NCI-H1092 (cell line): ENCODE data around the gene SLC66A2.
"Not testable (repeated sequence)": the region's sequence is repeated elsewhere in the genome, so short reads cannot be mapped to it uniquely, and the experiment has no call there.

Source experiments
- DNase-seq: peaks from one replicate; lab custom pipeline; 2025; lab: John Stamatoyannopoulos, UW

Gene SLC66A2

GRCh38 chr18:79879566-79879965 lies 71.9 kb downstream of the SLC66A2 start:
- no peak for DNase-seq

- no peak for DNase-seq
These were observed 72.6 kb downstream of the SLC66A2 start for GRCh38 chr18:79878741-79879378.

GRCh38 chr18:79878246-79878645 lies 73.2 kb downstream of the SLC66A2 start:
- DNase-seq, result not testable (repeated sequence)

- DNase-seq, result peak; percentile 50
These were observed 74.0 kb downstream of the SLC66A2 start for GRCh38 chr18:79877163-79878091.

- no peak for DNase-seq
These were observed 75.0 kb downstream of the SLC66A2 start for GRCh38 chr18:79876497-79876896.

GRCh38 chr18:79875931-79876461 lies 75.5 kb downstream of the SLC66A2 start:
- no peak for DNase-seq

- DNase-seq, result no peak
These were observed 75.9 kb downstream of the SLC66A2 start for GRCh38 chr18:79875531-79875919.

- DNase-seq, result no peak
These were observed 76.6 kb downstream of the SLC66A2 start for GRCh38 chr18:79874553-79875530.

- no peak for DNase-seq
These were observed 77.9 kb downstream of the SLC66A2 start for GRCh38 chr18:79873449-79874110.

- no peak for DNase-seq
These were observed 78.7 kb downstream of the SLC66A2 start for GRCh38 chr18:79872527-79873444.

GRCh38 chr18:79871481-79872091 lies 79.9 kb downstream of the SLC66A2 start:
- no peak for DNase-seq

- DNase-seq, result no peak
These were observed 80.4 kb downstream of the SLC66A2 start for GRCh38 chr18:79871026-79871390.

- no peak for DNase-seq
These were observed 81.0 kb downstream of the SLC66A2 start for GRCh38 chr18:79870301-79871025.

- DNase-seq, result no peak
These were observed 81.7 kb downstream of the SLC66A2 start for GRCh38 chr18:79869591-79870300.

- no peak for DNase-seq
These were observed 82.5 kb downstream of the SLC66A2 start for GRCh38 chr18:79868811-79869541.

GRCh38 chr18:79868168-79868784 lies 83.2 kb downstream of the SLC66A2 start:
- no peak for DNase-seq

GRCh38 chr18:79867666-79868065 lies 83.8 kb downstream of the SLC66A2 start:
- DNase-seq, result no peak
